HepG2 (cell line): ENCODE measurements around the gene NUAK2. TPM values are rescaled to one million over a fixed set of nuclear protein-coding genes. Genes with fewer than 3 reads are reported as not detected.

Experiments used
- AHR ChIP-seq: IDR thresholded peaks from 2 replicates; pipeline ENCODE4 v1.6.1; 2018; ENCODE audit warnings: missing genetic modification reagents, missing compliant biosample characterization
- HIVEP1 ChIP-seq: sonication (generic); formaldehyde crosslinking; IDR thresholded peaks from 2 replicates; pipeline ENCODE4 v1.4.0; 2020; ENCODE audit warnings: mild to moderate bottlenecking, missing genetic modification reagents
- MTF2 ChIP-seq: sonication (generic); formaldehyde crosslinking; IDR thresholded peaks from 2 replicates; pipeline ENCODE4 v1.5.0; 2020; ENCODE audit warnings: missing genetic modification reagents, borderline replicate concordance
- NAIF1 ChIP-seq: sonication (generic); formaldehyde crosslinking; IDR thresholded peaks from 2 replicates; pipeline ENCODE4 v1.5.0; 2020; ENCODE audit warnings: mild to moderate bottlenecking, missing genetic modification reagents, borderline replicate concordance
- PHF5A ChIP-seq: IDR thresholded peaks from one replicate; pipeline ENCODE4 v1.6.1; 2018; ENCODE audit warnings: low read depth, missing genetic modification reagents; ENCODE audit not compliant: unreplicated experiment
- RAD21 ChIP-seq: fragments of 450-650 bp; formaldehyde crosslinking; IDR thresholded peaks from 2 replicates; pipeline ENCODE4 v1.5.0; 2020; ENCODE audit warnings: mild to moderate bottlenecking
- SALL1 ChIP-seq: sonication (generic); formaldehyde crosslinking; IDR thresholded peaks from 2 replicates; pipeline ENCODE4 v1.8.0; 2022; ENCODE audit warnings: mild to moderate bottlenecking, missing genetic modification reagents
- SALL2 ChIP-seq: sonication (generic); formaldehyde crosslinking; IDR thresholded peaks from 2 replicates; pipeline ENCODE4 v1.8.1; 2023; ENCODE audit warnings: mild to moderate bottlenecking, missing genetic modification reagents, inconsistent platforms
- SNAPC2 ChIP-seq: sonication (generic); formaldehyde crosslinking; IDR thresholded peaks from 2 replicates; pipeline ENCODE4 v1.8.1; 2022; ENCODE audit warnings: mild to moderate bottlenecking, missing genetic modification reagents
- SNAPC4 ChIP-seq: sonication (generic); formaldehyde crosslinking; IDR thresholded peaks from 2 replicates; pipeline ENCODE4 v1.4.0; 2020; ENCODE audit warnings: mild to moderate bottlenecking, missing genetic modification reagents
- SP140L ChIP-seq: sonication (generic); formaldehyde crosslinking; IDR thresholded peaks from 2 replicates; pipeline ENCODE4 v1.4.0; 2020; ENCODE audit warnings: missing genetic modification reagents, borderline replicate concordance
- TRAFD1 ChIP-seq: sonication (generic); formaldehyde crosslinking; IDR thresholded peaks from 2 replicates; pipeline ENCODE4 v1.5.1; 2020; ENCODE audit warnings: missing genetic modification reagents, mild to moderate bottlenecking, borderline replicate concordance
- ZFP82 ChIP-seq: sonication (generic); formaldehyde crosslinking; IDR thresholded peaks from 2 replicates; pipeline ENCODE4 v1.5.1; 2020; ENCODE audit warnings: mild to moderate bottlenecking, missing genetic modification reagents, borderline replicate concordance
- ZNF264 ChIP-seq: sonication (generic); formaldehyde crosslinking; IDR thresholded peaks from 2 replicates; pipeline ENCODE4 v1.4.0; 2020; ENCODE audit warnings: missing genetic modification reagents
- ZNF430 ChIP-seq: sonication (generic); formaldehyde crosslinking; IDR thresholded peaks from 2 replicates; pipeline ENCODE4 v1.9.0; 2021; ENCODE audit warnings: mild to moderate bottlenecking, missing genetic modification reagents
- ZNF569 ChIP-seq: sonication (generic); formaldehyde crosslinking; IDR thresholded peaks from 2 replicates; pipeline ENCODE4 v1.5.0; 2020; ENCODE audit warnings: mild to moderate bottlenecking, missing genetic modification reagents, moderate library complexity, borderline replicate concordance
- ZNF570 ChIP-seq: sonication (generic); formaldehyde crosslinking; IDR thresholded peaks from 2 replicates; pipeline ENCODE4 v1.4.0; 2020; ENCODE audit warnings: mild to moderate bottlenecking, missing genetic modification reagents, borderline replicate concordance
- ZNF580 ChIP-seq: IDR thresholded peaks from 2 replicates; pipeline ENCODE4 v1.6.1; 2016; ENCODE audit warnings: low read depth, borderline replicate concordance
- ZNF605 ChIP-seq: sonication (generic); formaldehyde crosslinking; IDR thresholded peaks from 2 replicates; pipeline ENCODE4 v1.8.0; 2022; ENCODE audit warnings: mild to moderate bottlenecking, missing genetic modification reagents
- ZNF691 ChIP-seq: sonication (generic); formaldehyde crosslinking; IDR thresholded peaks from 2 replicates; pipeline ENCODE4 v1.4.0; 2020; ENCODE audit warnings: missing genetic modification reagents, low read depth, mild to moderate bottlenecking, borderline replicate concordance
- polyA plus RNA-seq, 8 experiments: library from polyadenylated mRNA; depleted of rRNA in 3 of 8; stranded (reverse) in 7 of 8; unstranded in 1 of 8; fragments of >200 nt; fragmentation: Illumina TruSeq in 4 of 8; extraction: Trizol in 4 of 8; gene quantifications; 2 replicates each; pipeline versions ENCODE4 v1.2.1 to v1.2.3, GENCODE V29; 2011 to 2016; ENCODE audit warnings: low read depth in 4 of 8, missing spikeins in 1 of 8, mixed read lengths in 1 of 8; ENCODE audit not compliant: insufficient read depth in 1 of 8
- total RNA-seq, 5 experiments: library from RNA; depleted of rRNA; stranded (reverse); fragments of >200 nt; fragmentation: Illumina TruSeq; extraction: Trizol; gene quantifications; 2 replicates each; pipeline ENCODE4 v1.2.3, GENCODE V29; 2016; ENCODE audit warnings: low read depth in 1 of 5
- TF ChIP-seq, protein P1 (sequence below): sonication (generic); formaldehyde crosslinking; IDR thresholded peaks from 2 replicates; pipeline ENCODE4 v1.5.0; 2020; ENCODE audit warnings: missing genetic modification reagents

The NUAK2 gene
- total and polyA plus RNA-seq, 2 of the 13 experiments (the other 11 are each of a cell fraction or from before 2014, with no cell fraction given) = 0.75 to 1.1 TPM

DNA sequence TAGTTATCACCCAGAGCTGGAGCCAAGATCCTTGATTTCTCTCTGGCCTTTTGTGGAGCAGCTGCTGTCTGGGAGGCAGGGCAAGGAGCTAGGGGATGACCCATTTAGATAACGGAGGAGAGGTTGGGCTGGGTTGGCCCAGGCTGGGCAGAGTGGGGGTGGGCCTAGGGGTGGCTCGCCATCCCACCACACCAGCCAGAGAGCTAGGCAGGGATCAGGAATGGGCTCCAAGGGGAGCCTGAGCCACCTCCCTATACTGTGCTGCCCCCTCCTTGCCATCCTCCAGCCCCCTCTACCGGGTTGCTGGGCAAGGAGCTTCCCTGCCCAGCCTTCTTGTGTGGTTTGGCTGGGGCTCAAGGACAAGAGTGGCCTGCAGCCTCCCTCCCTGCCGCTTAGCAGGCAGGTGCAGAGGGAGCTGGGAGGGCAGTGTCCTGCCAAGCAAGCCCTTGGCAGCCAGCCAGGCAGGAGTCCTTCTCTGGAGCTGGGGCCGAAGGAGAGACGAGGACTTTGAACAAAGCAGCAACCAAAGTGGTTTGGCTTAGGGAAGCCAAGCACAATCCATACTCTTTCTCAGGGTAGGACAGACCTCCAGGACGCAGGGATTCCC lies 4.1 kb downstream of the NUAK2 start (continued):
- TF ChIP-seq PHF5A (CRISPR knock-in tag) = no peak
- no peak for TF ChIP-seq SP140L (CRISPR knock-in tag)
- no peak for TF ChIP-seq SNAPC4 (CRISPR knock-in tag)
- TF ChIP-seq SALL2 (CRISPR knock-in tag) = no peak
- TF ChIP-seq SALL1 (CRISPR knock-in tag) = 0 out of 2 replicates have a peak, but pooled peaks have one; percentile 15
- TF ChIP-seq RAD21 (CRISPR knock-in tag) = no peak
- no peak for TF ChIP-seq SNAPC2 (CRISPR knock-in tag)
- TF ChIP-seq TRAFD1 (CRISPR knock-in tag) = no peak
- TF ChIP-seq AHR (CRISPR knock-in tag) = no peak
- no peak for TF ChIP-seq HIVEP1 (CRISPR knock-in tag)
- TF ChIP-seq ZNF430 (CRISPR knock-in tag) = no peak
- TF ChIP-seq ZNF580 (CRISPR knock-in tag) = no peak
- no peak for TF ChIP-seq ZFP82
- no peak for TF ChIP-seq ZNF569
- 0 out of 2 replicates have a peak, but pooled peaks have one; percentile 8 for TF ChIP-seq ZNF605 (CRISPR knock-in tag)
- TF ChIP-seq ZNF570 (CRISPR knock-in tag) = no peak
- TF ChIP-seq, protein P1, sequence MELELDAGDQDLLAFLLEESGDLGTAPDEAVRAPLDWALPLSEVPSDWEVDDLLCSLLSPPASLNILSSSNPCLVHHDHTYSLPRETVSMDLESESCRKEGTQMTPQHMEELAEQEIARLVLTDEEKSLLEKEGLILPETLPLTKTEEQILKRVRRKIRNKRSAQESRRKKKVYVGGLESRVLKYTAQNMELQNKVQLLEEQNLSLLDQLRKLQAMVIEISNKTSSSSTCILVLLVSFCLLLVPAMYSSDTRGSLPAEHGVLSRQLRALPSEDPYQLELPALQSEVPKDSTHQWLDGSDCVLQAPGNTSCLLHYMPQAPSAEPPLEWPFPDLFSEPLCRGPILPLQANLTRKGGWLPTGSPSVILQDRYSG (CRISPR knock-in tag) = no peak
- no peak for TF ChIP-seq NAIF1
- TF ChIP-seq MTF2 = 0 out of 2 replicates have a peak, but pooled peaks have one; percentile 50
- TF ChIP-seq ZNF264 (CRISPR knock-in tag) = no peak
- TF ChIP-seq ZNF691 (CRISPR knock-in tag) = 0 out of 2 replicates have a peak, but pooled peaks have one; percentile 30
